NCI-H2227 (cell line): ENCODE measurements around the gene DLG2.

Experiments used
- DNase-seq: peaks from one replicate; lab custom pipeline; 2025; ENCODE audit not compliant: unreplicated experiment; lab: John Stamatoyannopoulos, UW

DLG2 gene

GRCh38 chr11:84089072-84090057 is 1537.8 kb downstream of the DLG2 start:
- peak; percentile 74 for DNase-seq

DNA sequence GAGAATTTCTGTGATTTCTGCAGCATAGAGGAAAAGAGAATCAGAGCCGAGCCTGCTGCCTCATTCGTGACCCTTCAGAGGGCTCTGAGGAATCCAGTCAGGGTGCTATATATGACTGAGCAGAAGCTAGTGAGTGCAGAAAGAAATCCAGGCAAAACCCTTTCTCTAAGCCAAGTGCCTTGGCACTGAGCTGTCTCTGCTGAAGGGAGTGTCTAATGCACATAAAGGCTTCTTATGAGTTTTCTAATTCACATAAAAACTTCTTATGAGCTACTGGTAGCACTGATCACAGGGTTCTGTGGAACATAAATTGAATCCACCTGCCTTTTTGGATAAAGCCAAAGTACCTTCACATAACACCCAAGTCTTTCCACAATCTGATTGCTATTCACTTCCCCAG is 1555.3 kb downstream of the DLG2 start:
- DNase-seq = no peak

- DNase-seq = no peak
Measured at GRCh38 chr11:84069048-84069447, 1558.1 kb downstream of the DLG2 start.

GRCh38 chr11:84061726-84062125 is 1565.4 kb downstream of the DLG2 start:
- DNase-seq = peak; percentile 20

GRCh38 chr11:84056653-84057376 is 1570.3 kb downstream of the DLG2 start:
- no peak for DNase-seq

- DNase-seq = no peak
Measured at GRCh38 chr11:84045146-84045545, 1582.0 kb downstream of the DLG2 start.

- DNase-seq = no peak
Measured at GRCh38 chr11:84044706-84045105, 1582.4 kb downstream of the DLG2 start.

DNA sequence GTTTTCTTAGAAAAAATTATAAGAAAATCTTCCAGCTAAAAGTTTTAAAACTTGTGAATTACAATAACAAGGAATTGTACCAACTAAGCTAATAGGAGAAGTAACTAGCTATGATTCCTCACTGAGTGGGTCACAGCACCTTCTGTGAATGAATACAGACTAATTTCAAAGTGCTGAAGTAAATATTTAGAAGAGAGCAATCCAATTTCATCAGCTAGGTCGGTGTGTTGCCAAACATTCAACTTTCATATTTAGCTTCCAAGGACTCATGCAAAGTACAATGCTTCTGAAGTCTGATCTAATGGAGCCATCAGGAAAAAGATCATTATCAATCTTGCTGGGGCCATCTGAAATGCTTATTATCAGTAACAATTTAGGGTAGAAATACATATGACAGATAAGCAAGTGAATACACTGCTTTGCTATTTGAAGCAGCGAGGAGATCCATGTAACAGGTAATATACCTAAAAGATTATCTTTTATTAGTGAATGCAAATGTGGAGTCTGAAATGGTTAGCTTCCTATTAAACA is 1590.4 kb downstream of the DLG2 start:
- DNase-seq = no peak

DNA sequence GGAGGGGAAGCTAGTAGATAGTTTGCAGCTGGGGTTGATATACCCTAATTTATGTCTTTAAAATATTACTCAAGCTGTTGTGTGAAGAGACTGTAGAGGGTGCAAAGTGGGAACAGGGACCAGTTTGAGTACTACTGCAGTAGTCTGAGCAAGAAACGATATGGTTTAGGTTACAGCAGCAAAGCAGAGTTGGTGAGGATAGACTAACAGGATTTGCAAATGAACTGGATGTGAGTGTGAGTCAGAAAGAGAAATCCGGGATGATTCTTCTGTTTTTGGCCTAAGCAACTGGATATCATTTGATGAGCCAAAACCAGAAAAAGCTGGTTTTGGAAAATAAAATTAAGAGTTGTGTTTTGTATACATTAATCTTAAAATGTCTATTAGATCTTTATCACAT is 1591.5 kb downstream of the DLG2 start:
- DNase-seq = no peak

- no peak for DNase-seq
Measured at GRCh38 chr11:84034484-84034883, 1592.7 kb downstream of the DLG2 start.

GRCh38 chr11:84024266-84024665 is 1602.9 kb downstream of the DLG2 start:
- DNase-seq = no peak

DNA sequence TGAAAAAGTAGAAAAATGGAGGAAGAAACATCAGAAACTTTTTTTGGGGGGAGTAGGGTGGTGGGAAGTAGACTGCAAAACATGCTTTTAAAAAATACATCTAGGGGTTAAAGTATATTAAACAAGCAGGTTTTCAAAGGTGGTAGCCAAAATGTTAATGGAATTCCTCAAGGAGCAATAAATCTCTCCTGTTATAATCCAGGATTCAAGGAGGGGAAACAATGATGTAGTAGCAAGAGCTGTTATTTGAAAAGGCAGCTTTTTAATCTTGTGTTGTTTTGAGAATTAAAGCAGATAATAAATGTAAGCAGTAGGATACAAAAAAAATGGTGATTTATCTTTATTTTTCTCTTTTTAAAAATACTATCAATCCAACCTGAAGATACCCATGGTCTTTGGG is 1604.4 kb downstream of the DLG2 start:
- DNase-seq = no peak

DNA sequence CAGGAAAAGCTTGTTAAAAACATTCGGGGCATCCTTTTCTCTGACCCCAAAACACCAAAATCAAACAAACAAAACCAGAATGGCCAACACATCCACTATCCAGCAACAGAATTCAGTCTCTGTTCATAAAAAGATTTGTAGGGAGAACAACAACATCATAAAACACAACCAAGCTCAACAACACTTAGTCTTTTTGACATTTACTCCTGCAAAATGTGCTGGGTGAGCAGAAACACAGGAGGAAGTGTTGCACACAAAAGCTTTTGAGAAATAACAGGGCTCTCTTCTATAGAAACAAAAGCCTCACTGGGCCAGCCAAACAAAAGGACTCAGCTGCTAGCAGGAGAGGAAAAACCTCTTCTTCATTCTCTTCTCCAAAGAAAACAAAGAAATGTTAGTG is 1604.9 kb downstream of the DLG2 start:
- DNase-seq = peak; percentile 38

- no peak for DNase-seq
Measured at GRCh38 chr11:84021291-84021690, 1605.9 kb downstream of the DLG2 start.

GRCh38 chr11:84019571-84020194 is 1607.5 kb downstream of the DLG2 start:
- no peak for DNase-seq

DNA sequence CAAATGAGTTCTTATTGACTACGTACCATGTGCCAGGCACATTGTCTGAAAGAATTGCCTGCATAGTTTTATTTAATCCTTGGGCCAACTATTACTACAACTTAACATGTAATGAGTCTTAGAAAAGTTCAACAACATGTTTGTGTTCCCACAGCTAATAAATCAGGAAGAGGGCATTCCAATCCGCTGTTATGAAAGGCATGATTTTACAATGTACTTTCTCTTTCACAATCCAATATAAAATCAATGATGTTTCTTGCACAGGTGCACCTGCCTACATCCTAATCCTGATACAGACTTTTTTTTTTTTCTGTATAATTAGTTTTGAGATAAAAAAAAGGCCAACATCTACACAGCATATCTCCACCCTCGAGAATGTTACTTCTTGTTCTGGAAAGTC is 1612.6 kb downstream of the DLG2 start:
- no peak for DNase-seq

GRCh38 chr11:84012171-84012826 is 1614.8 kb downstream of the DLG2 start:
- DNase-seq = no peak

DNA sequence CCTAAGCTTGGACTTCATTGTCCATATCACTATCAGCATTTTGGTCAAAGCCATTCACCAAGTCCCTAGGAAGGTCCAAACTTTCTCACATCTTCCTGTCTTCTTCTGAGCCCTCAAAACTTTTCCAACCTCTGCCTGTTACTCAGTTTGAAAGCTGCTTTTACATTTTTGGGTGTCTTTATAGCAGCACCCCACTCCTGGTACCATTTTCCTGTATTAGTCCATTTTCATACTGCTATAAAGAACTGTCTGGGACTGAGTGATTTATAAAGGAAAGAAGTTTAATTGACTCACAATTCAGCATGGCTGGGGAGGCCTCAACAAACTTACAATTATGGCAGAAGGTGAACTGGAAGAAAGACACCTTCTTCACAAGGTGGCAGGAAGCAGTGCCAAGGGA is 1624.0 kb downstream of the DLG2 start:
- DNase-seq = no peak

DNA sequence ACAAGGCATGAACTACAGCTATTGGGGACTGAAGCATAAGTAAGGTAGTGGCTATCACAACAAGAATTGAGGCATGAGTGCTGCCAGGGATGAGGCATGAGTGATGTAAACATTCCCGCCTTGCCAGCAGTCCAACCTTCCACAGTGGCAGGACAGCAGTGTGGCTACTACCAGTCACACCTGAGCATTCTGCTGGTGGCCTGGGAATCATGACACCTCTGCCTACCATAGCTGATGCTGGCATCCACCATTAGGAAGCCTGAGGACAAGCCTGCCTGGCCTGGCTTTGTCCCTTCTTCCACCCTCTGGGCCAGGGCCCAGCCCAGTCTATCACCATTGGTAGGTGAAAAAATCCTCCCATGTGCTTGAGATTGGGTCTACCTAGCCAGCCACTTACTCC is 1628.2 kb downstream of the DLG2 start:
- no peak for DNase-seq

GRCh38 chr11:83990160-83990733 is 1636.9 kb downstream of the DLG2 start:
- DNase-seq = no peak

GRCh38 chr11:83982825-83983224 is 1644.3 kb downstream of the DLG2 start:
- DNase-seq = no peak
